OCI-LY1 (cell line): ENCODE measurements around the gene MPI.

Experiments
- H2AFZ ChIP-seq: fragments of 200-600 bp; sonication (generic), shearing (Covaris generic); 2 replicates; pipeline ENCODE4 v1.6.0; 2014; ENCODE audit warnings: antibody characterized with exemption, mild to moderate bottlenecking, low read length
- H3F3A ChIP-seq: fragments of 200-600 bp; sonication (generic), shearing (Covaris generic); 2 replicates; pipeline ENCODE4 v1.6.0; 2014; ENCODE audit warnings: mild to moderate bottlenecking, antibody characterized with exemption, low read length, moderate library complexity; ENCODE audit not compliant: insufficient read depth
- H3K27ac ChIP-seq: fragments of 200-600 bp; sonication (generic); 2 replicates; pipeline ENCODE4 v1.5.1; 2014; ENCODE audit warnings: low read length, mixed run types, mild to moderate bottlenecking, low read depth; ENCODE audit not compliant: poor library complexity, severe bottlenecking
- H3K27me3 ChIP-seq: fragments of 200-600 bp; sonication (generic); 2 replicates; pipeline ENCODE4 v1.6.0; 2014; ENCODE audit warnings: antibody characterized with exemption, mild to moderate bottlenecking, low read length, moderate library complexity; ENCODE audit not compliant: insufficient read depth
- H3K36me3 ChIP-seq: fragments of 200-600 bp; sonication (generic); 2 replicates; pipeline ENCODE4 v1.6.1; 2014; ENCODE audit warnings: mild to moderate bottlenecking, antibody characterized with exemption, low read length, moderate library complexity, mixed read lengths; ENCODE audit not compliant: insufficient read depth
- H3K4me1 ChIP-seq: fragments of 200-600 bp; sonication (generic); 2 replicates; pipeline ENCODE4 v1.5.1; 2014; ENCODE audit warnings: mild to moderate bottlenecking, low read length, moderate library complexity; ENCODE audit not compliant: insufficient read depth, severe bottlenecking
- H3K4me2 ChIP-seq: fragments of 200-600 bp; sonication (generic), shearing (Covaris generic); 2 replicates; pipeline ENCODE4 v1.6.1; 2014; ENCODE audit warnings: low read length
- H3K4me3 ChIP-seq: fragments of 200-600 bp; sonication (generic); 2 replicates; pipeline ENCODE4 v1.5.1; 2014; ENCODE audit warnings: low read length, low read depth, mild to moderate bottlenecking, mixed read lengths; ENCODE audit not compliant: poor library complexity, severe bottlenecking
- H3K79me2 ChIP-seq: fragments of 200-600 bp; shearing (Covaris generic); 2 replicates; pipeline ENCODE4 v1.6.1; 2016; ENCODE audit warnings: mixed run types, low read length, mixed read lengths; ENCODE audit not compliant: insufficient read depth
- H3K9ac ChIP-seq: fragments of 200-600 bp; sonication (generic), shearing (Covaris generic); 2 replicates; pipeline ENCODE4 v1.6.1; 2014; ENCODE audit warnings: mild to moderate bottlenecking, low read length, mixed read lengths
- H3K9me2 ChIP-seq: fragments of 200-600 bp; sonication (generic), shearing (Covaris generic); 2 replicates; pipeline ENCODE4 v1.6.1; 2014; ENCODE audit warnings: low read depth, mild to moderate bottlenecking, low read length, mixed read lengths
- H3K9me3 ChIP-seq: fragments of 200-600 bp; shearing (Covaris generic); 2 replicates; pipeline ENCODE4 v1.6.1; 2014; ENCODE audit warnings: low read length, mixed read lengths
- H4K20me1 ChIP-seq: fragments of 200-600 bp; sonication (generic), shearing (Covaris generic); 2 replicates; pipeline ENCODE4 v1.6.0; 2016; ENCODE audit warnings: mild to moderate bottlenecking, low read length; ENCODE audit not compliant: insufficient read depth
- EZH2 ChIP-seq: fragments of 200-600 bp; sonication (generic), shearing (Covaris generic); IDR thresholded peaks from 2 replicates; pipeline ENCODE4 v1.8.0; 2017; ENCODE audit warnings: borderline replicate concordance, mixed run types, mild to moderate bottlenecking, antibody characterized with exemption, low read length, moderate library complexity, mixed read lengths
- TF ChIP-seq, protein P1 (sequence below): fragments of 200-600 bp; sonication (generic), shearing (Covaris generic); IDR thresholded peaks from 2 replicates; pipeline ENCODE4 v1.5.1; 2017; ENCODE audit warnings: mild to moderate bottlenecking, antibody characterized with exemption, low read length, moderate library complexity, mixed read lengths

Gene MPI

DNA sequence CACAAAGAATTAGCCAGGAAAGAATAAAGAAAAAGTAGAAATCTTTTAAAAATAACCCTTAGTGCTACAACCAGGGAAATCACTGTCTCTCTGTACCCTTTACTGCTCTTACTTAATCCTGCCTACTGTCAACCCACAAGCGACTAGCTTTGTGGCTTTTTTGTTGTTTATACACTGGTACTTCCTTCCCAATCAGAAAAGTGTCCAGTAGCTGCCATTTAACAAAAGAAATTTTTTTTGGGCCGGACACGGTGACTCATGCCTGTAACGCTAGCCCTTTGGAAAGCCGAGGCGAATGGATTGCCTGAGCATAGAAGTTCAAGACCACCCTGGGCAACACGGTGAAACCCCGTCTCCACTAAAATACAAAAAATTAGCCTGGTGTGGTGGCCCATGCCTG is 30.6 kb downstream of the MPI start:
- no peak overlapping the region for H2AFZ ChIP-seq
- H3K4me1 ChIP-seq = no peaks in the 10 kb centered on the region
- H3K4me2 ChIP-seq = no peak overlapping the region
- H3K36me3 ChIP-seq = peaks cover 92% of the 10 kb centered on the region
- no peak overlapping the region for H3K4me3 ChIP-seq
- no peaks in the 10 kb centered on the region for H3K27me3 ChIP-seq
- no peaks in the 10 kb centered on the region for H4K20me1 ChIP-seq
- no peaks in the 10 kb centered on the region for H3K9me3 ChIP-seq
- H3K79me2 ChIP-seq = no peaks in the 10 kb centered on the region
- H3K9me2 ChIP-seq = no peaks in the 10 kb centered on the region
- H3F3A ChIP-seq = no peaks in the 10 kb centered on the region
- H3K9ac ChIP-seq = no peak overlapping the region
- no peak for TF ChIP-seq EZH2
- TF ChIP-seq, protein P1, sequence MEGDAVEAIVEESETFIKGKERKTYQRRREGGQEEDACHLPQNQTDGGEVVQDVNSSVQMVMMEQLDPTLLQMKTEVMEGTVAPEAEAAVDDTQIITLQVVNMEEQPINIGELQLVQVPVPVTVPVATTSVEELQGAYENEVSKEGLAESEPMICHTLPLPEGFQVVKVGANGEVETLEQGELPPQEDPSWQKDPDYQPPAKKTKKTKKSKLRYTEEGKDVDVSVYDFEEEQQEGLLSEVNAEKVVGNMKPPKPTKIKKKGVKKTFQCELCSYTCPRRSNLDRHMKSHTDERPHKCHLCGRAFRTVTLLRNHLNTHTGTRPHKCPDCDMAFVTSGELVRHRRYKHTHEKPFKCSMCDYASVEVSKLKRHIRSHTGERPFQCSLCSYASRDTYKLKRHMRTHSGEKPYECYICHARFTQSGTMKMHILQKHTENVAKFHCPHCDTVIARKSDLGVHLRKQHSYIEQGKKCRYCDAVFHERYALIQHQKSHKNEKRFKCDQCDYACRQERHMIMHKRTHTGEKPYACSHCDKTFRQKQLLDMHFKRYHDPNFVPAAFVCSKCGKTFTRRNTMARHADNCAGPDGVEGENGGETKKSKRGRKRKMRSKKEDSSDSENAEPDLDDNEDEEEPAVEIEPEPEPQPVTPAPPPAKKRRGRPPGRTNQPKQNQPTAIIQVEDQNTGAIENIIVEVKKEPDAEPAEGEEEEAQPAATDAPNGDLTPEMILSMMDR = no peak
- H3K27ac ChIP-seq = no peak overlapping the region

DNA sequence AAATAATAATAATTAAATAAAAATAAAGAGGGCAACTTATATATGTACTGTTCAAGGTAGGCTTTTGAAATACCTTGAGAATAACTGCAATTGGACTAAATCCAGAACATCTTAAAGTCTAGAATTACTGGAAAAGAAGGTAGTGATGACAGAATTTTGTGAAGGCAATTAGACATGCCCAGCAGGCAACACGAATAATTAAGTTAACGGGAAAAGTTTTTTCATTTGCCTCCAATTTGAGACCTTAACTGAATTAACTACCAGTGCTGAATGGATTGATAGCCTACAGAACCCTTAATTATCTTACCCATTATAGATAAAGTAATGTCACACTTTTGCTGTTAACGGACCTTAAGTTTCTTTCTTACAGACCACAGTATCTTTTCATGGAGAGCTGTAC is 34.7 kb downstream of the MPI start:
- Histone ChIP-seq H3K27me3 (no peaks in the 10 kb centered on the region), H3K79me2 (peaks cover 8% of the 10 kb centered on the region), H3K36me3 (peaks cover 91% of the 10 kb centered on the region)

DNA sequence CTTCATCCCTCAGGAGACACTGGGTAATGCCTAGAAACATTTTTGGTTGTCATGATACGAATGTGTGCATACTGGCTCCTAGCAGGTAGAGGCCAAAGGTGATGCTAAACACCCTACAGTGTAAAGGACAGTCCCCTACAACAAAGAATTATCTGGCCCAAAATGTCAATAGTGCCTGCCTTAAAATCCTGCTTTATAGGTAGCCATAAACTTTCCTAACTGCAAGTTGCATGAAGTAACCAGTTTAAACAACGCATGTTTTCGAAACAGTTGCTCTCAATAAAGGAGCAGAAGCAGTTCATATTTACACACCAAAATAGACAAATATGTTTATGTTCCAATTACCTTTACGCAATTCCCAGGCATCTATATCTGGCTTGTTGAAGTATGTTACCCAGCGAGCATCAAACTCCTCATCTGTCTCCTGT is 38.9 kb downstream of the MPI start:
- no peak overlapping the region for H3K4me2 ChIP-seq
- H3K4me3 ChIP-seq = no peak overlapping the region
- no peak overlapping the region for H3K9ac ChIP-seq
- no peaks in the 10 kb centered on the region for H3K9me2 ChIP-seq
- H3K27ac ChIP-seq = no peak overlapping the region
- no peaks in the 10 kb centered on the region for H3K9me3 ChIP-seq
- H3K79me2 ChIP-seq = peaks cover 39% of the 10 kb centered on the region
- H3K27me3 ChIP-seq = no peaks in the 10 kb centered on the region
- TF ChIP-seq, protein P1 = no peak
- no peak for TF ChIP-seq EZH2
- no peaks in the 10 kb centered on the region for H3K4me1 ChIP-seq
- no peaks in the 10 kb centered on the region for H3F3A ChIP-seq
- no peak overlapping the region for H2AFZ ChIP-seq
- H4K20me1 ChIP-seq = no peaks in the 10 kb centered on the region
- H3K36me3 ChIP-seq = peaks cover 81% of the 10 kb centered on the region

More for the DNA sequence above, 34.7 kb downstream of the MPI start:
- no peak for TF ChIP-seq EZH2
- TF ChIP-seq, protein P1 = no peak
- no peak overlapping the region for H3K4me2 ChIP-seq
- no peak overlapping the region for H2AFZ ChIP-seq
- no peaks in the 10 kb centered on the region for H3K4me1 ChIP-seq
- no peak overlapping the region for H3K9ac ChIP-seq
- no peaks in the 10 kb centered on the region for H3K9me3 ChIP-seq
- H3F3A ChIP-seq = no peaks in the 10 kb centered on the region
- no peak overlapping the region for H3K4me3 ChIP-seq
- H3K27ac ChIP-seq = no peak overlapping the region
- H4K20me1 ChIP-seq = no peaks in the 10 kb centered on the region
- H3K9me2 ChIP-seq = no peaks in the 10 kb centered on the region
